NK-92 treated with Interleukin-12 subunit alpha and Interleukin-12 subunit beta, amount 100 ng/mL, for 24 hours (cell line): Measurements from ENCODE around the gene SCNM1.
A peak's percentile ranks its signal among the peaks of the same experiment; 100 is the strongest.
"Not testable (repeated sequence)": the region's sequence is repeated elsewhere in the genome, so short reads cannot be mapped to it uniquely, and the experiment has no call there.

Experiments used
- DNase-seq: peaks from one replicate; lab custom pipeline; 2025; lab: John Stamatoyannopoulos, UW

SCNM1 gene

DNA sequence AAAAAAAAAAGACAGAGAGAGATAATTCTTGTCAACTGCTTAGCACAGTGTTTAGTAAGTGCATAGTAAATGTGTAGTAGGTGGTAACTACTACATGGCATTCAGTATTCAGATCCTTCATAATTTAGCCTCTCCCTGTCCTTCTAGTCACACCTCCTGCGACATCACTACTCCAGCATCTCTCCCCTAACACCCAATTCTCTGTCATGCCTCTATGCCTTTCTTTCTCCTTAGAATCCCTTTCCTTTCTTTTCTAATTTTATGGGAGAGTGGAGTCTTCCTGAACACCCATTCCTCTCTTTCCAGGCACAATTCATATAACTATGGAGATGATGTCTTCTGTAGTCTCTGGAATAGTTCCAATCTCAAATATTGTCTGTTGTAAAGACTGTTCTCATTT lies 27.9 kb downstream of the SCNM1 start:
- DNase-seq, result no peak

- DNase-seq, result not testable (repeated sequence)
Observed at GRCh38 chr1:151194894-151195594, 29.1 kb downstream of the SCNM1 start.

- DNase-seq, result no peak
Observed at GRCh38 chr1:151196292-151196800, 30.4 kb downstream of the SCNM1 start.

GRCh38 chr1:151197863-151198253 lies 31.9 kb downstream of the SCNM1 start:
- no peak for DNase-seq

GRCh38 chr1:151198254-151199127 lies 32.5 kb downstream of the SCNM1 start, which contains the start of gene PIP5K1A:
Gene PIP5K1A, plus strand, starts transcription at chr1:151198552. Its CDS starts 445 bp downstream, at chr1:151198997.
- peak; percentile 98 for DNase-seq

- no peak for DNase-seq
Observed at GRCh38 chr1:151199873-151200581, 34.1 kb downstream of the SCNM1 start.

DNA sequence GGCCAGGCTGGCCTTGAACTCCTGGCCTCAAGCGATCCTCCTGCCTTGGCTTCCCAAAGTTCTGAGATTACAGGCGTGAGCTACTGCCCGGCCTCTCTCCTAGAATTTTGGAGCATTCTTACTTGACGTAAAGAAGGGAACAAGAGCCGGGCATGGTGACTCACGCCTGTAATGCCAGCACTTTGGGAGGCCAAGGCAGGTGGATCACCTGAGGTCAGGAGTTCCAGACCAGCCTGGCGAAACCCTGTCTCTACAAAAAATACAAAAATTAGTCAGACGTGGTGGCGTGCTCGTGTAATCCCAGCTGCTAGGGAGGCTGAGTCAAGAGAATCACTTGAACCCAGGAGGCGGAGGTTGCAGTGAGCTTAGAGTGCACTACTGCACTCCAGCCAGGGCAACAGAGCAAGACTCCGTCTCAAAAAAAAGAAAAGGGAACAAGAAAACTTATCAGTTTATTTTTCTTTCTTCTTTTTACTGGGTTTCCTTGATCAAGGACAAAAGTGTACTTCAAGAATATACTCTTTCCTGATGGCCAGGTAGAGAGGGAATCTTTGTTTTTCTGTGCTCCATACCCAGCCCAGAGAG lies 39.5 kb downstream of the SCNM1 start:
- not testable (repeated sequence) for DNase-seq

DNA sequence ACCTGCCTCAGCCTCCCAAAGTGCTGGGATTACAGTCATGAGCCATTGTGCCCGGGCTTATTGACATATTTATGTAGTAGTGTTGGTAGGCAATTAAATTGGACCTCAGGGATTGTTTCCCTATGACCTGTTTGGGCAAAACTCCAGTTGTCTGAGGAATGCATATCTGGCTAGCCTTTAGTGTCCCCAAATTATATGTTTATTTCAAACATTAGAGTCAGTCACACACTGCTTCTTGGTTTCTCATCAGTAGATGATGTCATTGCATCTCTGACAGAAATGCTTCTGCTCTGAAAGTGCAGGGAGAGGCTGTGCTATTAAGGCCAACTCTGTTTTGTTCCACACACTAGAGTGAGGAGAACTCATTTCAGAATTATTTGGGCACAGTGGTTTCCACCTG lies 44.9 kb downstream of the SCNM1 start:
- DNase-seq, result no peak

- no peak for DNase-seq
Observed at GRCh38 chr1:151211972-151212705, 46.2 kb downstream of the SCNM1 start.

GRCh38 chr1:151213560-151213959 lies 47.6 kb downstream of the SCNM1 start:
- no peak for DNase-seq
